22Rv1 (cell line): ENCODE data around the gene SLC19A1.

Source experiments
- CTCF ChIP-seq: fragments of 450-650 bp; IDR thresholded peaks from 2 replicates; pipeline ENCODE4 v1.5.1; 2017; ENCODE audit warnings: mild to moderate bottlenecking
- ZFX ChIP-seq: fragments of 450-650 bp; IDR thresholded peaks from 2 replicates; pipeline ENCODE4 v1.6.1; 2017; ENCODE audit warnings: antibody characterized with exemption, borderline replicate concordance

- TF ChIP-seq CTCF (no peak), ZFX (no peak)
These were observed 8.2 kb downstream of the SLC19A1 start for GRCh38 chr21:45533846-45534635.
